IPS DF 6.9 (cell line): ENCODE measurements around the gene VAT1.

ENCODE experiments used
- DNase-seq: peaks from one replicate; pipeline ENCODE4 v3.0.0-alpha.2; 2013; ENCODE audit warnings: low read depth, low spot score
- H3K27ac ChIP-seq: one replicate; pipeline ENCODE4 v1.5.1; 2013; ENCODE audit warnings: low read length, control low read depth
- H3K27me3 ChIP-seq: 2 replicates; pipeline ENCODE4 v1.6.1; 2013; ENCODE audit warnings: mild to moderate bottlenecking, low read length; ENCODE audit not compliant: control insufficient read depth, insufficient read depth
- H3K36me3 ChIP-seq: 2 replicates; pipeline ENCODE4 v1.6.1; 2013; ENCODE audit warnings: low read length; ENCODE audit not compliant: control insufficient read depth, insufficient read depth
- H3K4me1 ChIP-seq: 2 replicates; pipeline ENCODE4 v1.6.1; 2013; ENCODE audit warnings: low read length; ENCODE audit not compliant: control insufficient read depth, insufficient read depth
- H3K4me3 ChIP-seq: 2 replicates; pipeline ENCODE4 v1.5.1; 2013; ENCODE audit warnings: mild to moderate bottlenecking, low read length
- H3K9me3 ChIP-seq: 2 replicates; pipeline ENCODE4 v1.6.1; 2013; ENCODE audit warnings: low read length, inconsistent platforms; ENCODE audit not compliant: control insufficient read depth, insufficient read depth
- WGBS: extraction: QIAGEN DNeasy Blood & Tissue Kit; methylation state at CpG from one replicate; pipeline ENCODE4 v1.1.7; 2013; ENCODE audit warnings: mixed read lengths, missing lambda C conversion rate; ENCODE audit not compliant: insufficient read length, insufficient coverage; 5-methylcytosine and 5-hydroxymethylcytosine counted together

VAT1 gene

GRCh38 chr17:43018008-43018853 lies 4.0 kb downstream of the VAT1 start:
- Histone ChIP-seq H3K27me3 (no peaks in the 10 kb centered on the region), H3K27ac (no peak overlapping the region), H3K4me3 (no peak overlapping the region), H3K36me3 (peaks cover 27% of the 10 kb centered on the region), H3K9me3 (no peaks in the 10 kb centered on the region), H3K4me1 (peaks cover 6% of the 10 kb centered on the region; the same call in 1 of the 2 replicates)
- no CpG with 5 or more reads among the region's 19 CpGs for WGBS
- no peak for DNase-seq

GRCh38 chr17:43016216-43016615 lies 6.0 kb downstream of the VAT1 start:
- Histone ChIP-seq H3K27ac (no peak overlapping the region), H3K36me3 (peaks cover 27% of the 10 kb centered on the region), H3K4me3 (no peak overlapping the region), H3K4me1 (peaks cover 7% of the 10 kb centered on the region; the same call in 1 of the 2 replicates), H3K27me3 (no peaks in the 10 kb centered on the region), H3K9me3 (no peaks in the 10 kb centered on the region)
- no peak for DNase-seq
- WGBS, result no CpG with 5 or more reads among the region's 7 CpGs

- Histone ChIP-seq H3K36me3 (peaks cover 27% of the 10 kb centered on the region), H3K4me1 (peaks cover 7% of the 10 kb centered on the region; the same call in 1 of the 2 replicates), H3K27me3 (no peaks in the 10 kb centered on the region), H3K27ac (no peak overlapping the region), H3K4me3 (no peak overlapping the region), H3K9me3 (no peaks in the 10 kb centered on the region)
- WGBS, result no CpG with 5 or more reads among the region's 9 CpGs
- no peak for DNase-seq
Observed at GRCh38 chr17:43015579-43015978, 6.6 kb downstream of the VAT1 start.

- no peak for DNase-seq
- no peak overlapping the region for H3K4me3 ChIP-seq
- H3K4me1 ChIP-seq, result peaks cover 7% of the 10 kb centered on the region; the same call in 1 of the 2 replicates
- H3K27me3 ChIP-seq, result no peaks in the 10 kb centered on the region
- H3K9me3 ChIP-seq, result no peaks in the 10 kb centered on the region
- H3K36me3 ChIP-seq, result peaks cover 27% of the 10 kb centered on the region
- H3K27ac ChIP-seq, result no peak overlapping the region
- no CpG with 5 or more reads among the region's 8 CpGs for WGBS
Observed at GRCh38 chr17:43014649-43015542, 7.3 kb downstream of the VAT1 start.

GRCh38 chr17:43014020-43014648 lies 8.1 kb downstream of the VAT1 start:
- H3K4me3 ChIP-seq, result no peak overlapping the region
- H3K36me3 ChIP-seq, result peaks cover 27% of the 10 kb centered on the region
- H3K27ac ChIP-seq, result no peak overlapping the region
- no peaks in the 10 kb centered on the region for H3K27me3 ChIP-seq
- DNase-seq, result no peak
- no peaks in the 10 kb centered on the region for H3K9me3 ChIP-seq
- H3K4me1 ChIP-seq, result peaks cover 7% of the 10 kb centered on the region; the same call in 1 of the 2 replicates
- no CpG with 5 or more reads among the region's 12 CpGs for WGBS

GRCh38 chr17:43013296-43013695 lies 8.9 kb downstream of the VAT1 start:
- Histone ChIP-seq H3K4me1 (peaks cover 7% of the 10 kb centered on the region; the same call in 1 of the 2 replicates), H3K4me3 (no peak overlapping the region), H3K27me3 (no peaks in the 10 kb centered on the region), H3K9me3 (no peaks in the 10 kb centered on the region), H3K36me3 (peaks cover 24% of the 10 kb centered on the region), H3K27ac (no peak overlapping the region)
- DNase-seq, result no peak
- WGBS, result no CpG with 5 or more reads among the region's 8 CpGs

GRCh38 chr17:43011728-43012472 lies 10.3 kb downstream of the VAT1 start:
- peaks cover 16% of the 10 kb centered on the region; the same call in 1 of the 2 replicates for H3K36me3 ChIP-seq
- WGBS, result no CpG with 5 or more reads among the region's 15 CpGs
- no peak overlapping the region for H3K27ac ChIP-seq
- no peaks in the 10 kb centered on the region for H3K27me3 ChIP-seq
- H3K9me3 ChIP-seq, result no peaks in the 10 kb centered on the region
- H3K4me1 ChIP-seq, result peaks cover 7% of the 10 kb centered on the region; the same call in 1 of the 2 replicates
- DNase-seq, result no peak
- no peak overlapping the region for H3K4me3 ChIP-seq

GRCh38 chr17:43010667-43011308 lies 11.4 kb downstream of the VAT1 start:
- Histone ChIP-seq H3K27me3 (no peaks in the 10 kb centered on the region), H3K36me3 (peaks cover 9% of the 10 kb centered on the region; the same call in 1 of the 2 replicates), H3K4me3 (no peak overlapping the region), H3K4me1 (peaks cover 6% of the 10 kb centered on the region; the same call in 1 of the 2 replicates), H3K27ac (no peak overlapping the region), H3K9me3 (no peaks in the 10 kb centered on the region)
- no peak for DNase-seq
- WGBS, result no CpG with 5 or more reads among the region's 5 CpGs
